ENCODE measurements around the gene STK4.

GRCh38 chr20:44950368-44950767 is 15.9 kb upstream of the STK4 start:
- no peak for TF ChIP-seq POLR2A (IDR thresholded peaks at IDR 0.05; ENCODE audit: low read depth, low read length)
- no peak for TF ChIP-seq TAF1 (IDR thresholded peaks at IDR 0.05; ENCODE audit: low read depth, low read length)
